HepG2 (cell line): ENCODE data around the gene ANO6. TPM values are rescaled to one million over a fixed set of nuclear protein-coding genes. Genes with fewer than 3 reads are reported as not detected.

Experiments used
- ATAC-seq: fragments of 200-7000 bp; cut with Tn5 transposase; 3 replicates; pipeline ENCODE4 v1.9.1; 2020; ENCODE audit warnings: mild to moderate bottlenecking, moderate library complexity
- BruUV-seq: library from RNA; stranded (reverse); fragments of 400-500 nt; replicated peaks from 2 replicates; lab custom pipeline; 2021; lab: Mats Ljungman, UMichigan
- CTCF ChIA-PET: fragments of 300-600 bp; formaldehyde crosslinking; extraction: SDS; loops from one replicate; lab custom pipeline; 2021; ENCODE audit warnings: low total read pairs, inconsistent platforms, low intra/inter-chr PET ratio; lab: Yijun Ruan, JAX
- POLR2A ChIA-PET: fragments of 350-600 bp; sonication (Branson Sonifier 250); formaldehyde crosslinking; loops from one replicate; lab custom pipeline; 2020; ENCODE audit warnings: antibody characterized with exemption, inconsistent platforms; lab: Yijun Ruan, JAX
- DNase-seq: peaks from one replicate; pipeline ENCODE4 v3.0.0-alpha.2; 2015; ENCODE audit warnings: low spot score
- FAIRE-seq: peaks from 3 replicates; lab custom pipeline; 2011; peaks lifted over from hg19 to GRCh38; lab: Jason Lieb, UNC
- H2AFZ ChIP-seq: one replicate; pipeline ENCODE4 v1.6.1; 2011; ENCODE audit warnings: low read length, inconsistent platforms
- H3K27ac ChIP-seq: fragments of 300-600 bp; 3 replicates; pipeline ENCODE4 v1.8.0; 2011; ENCODE audit warnings: mixed run types, mild to moderate bottlenecking, mixed read lengths, low read length, inconsistent platforms; ENCODE audit not compliant: insufficient read depth; ENCODE audit errors: extremely low read length
- H3K27me3 ChIP-seq, 2 experiments: fragments of 200-600 bp in 1 of 2; 2 replicates in 1 of 2; 3 replicates in 1 of 2; pipeline versions ENCODE4 v1.6.0 to v1.8.0; 2011; ENCODE audit warnings: low read length in 2 of 2, mild to moderate bottlenecking in 2 of 2, moderate library complexity in 2 of 2, inconsistent platforms in 1 of 2; ENCODE audit not compliant: insufficient read depth in 2 of 2, control insufficient read depth in 1 of 2
- H3K36me3 ChIP-seq, 2 experiments: fragments of 200-600 bp in 1 of 2; replicated peaks in 1 of 2; 2 replicates in 1 of 2; 3 replicates in 1 of 2; pipeline versions ENCODE4 v1.5.1 to v1.8.0; 2011; ENCODE audit warnings: low read length in 2 of 2, inconsistent platforms in 1 of 2; ENCODE audit not compliant: insufficient read depth in 2 of 2, control insufficient read depth in 1 of 2
- H3K4me1 ChIP-seq: 2 replicates; pipeline ENCODE4 v1.5.1; 2012; ENCODE audit warnings: low read length, inconsistent platforms; ENCODE audit not compliant: insufficient read depth
- H3K4me2 ChIP-seq: 2 replicates; pipeline ENCODE4 v1.6.0; 2011; ENCODE audit warnings: low read depth, low read length, inconsistent platforms
- H3K4me3 ChIP-seq, 3 experiments: fragments of 200-600 bp in 1 of 3; sonication (generic), shearing (Covaris generic) in 1 of 3; replicated peaks in 1 of 3; 2 replicates each; pipeline ENCODE4 v1.5.1; 2011 to 2016; ENCODE audit warnings: low read length in 3 of 3, inconsistent platforms in 2 of 3, low read depth in 2 of 3, mild to moderate bottlenecking in 2 of 3, control low read depth in 1 of 3, mixed read lengths in 1 of 3; ENCODE audit not compliant: insufficient read depth in 1 of 3
- H3K79me2 ChIP-seq: one replicate; pipeline ENCODE4 v1.6.1; 2011; ENCODE audit warnings: low read length, inconsistent platforms; ENCODE audit not compliant: insufficient read depth
- H3K9ac ChIP-seq: 2 replicates; pipeline ENCODE4 v1.6.0; 2011; ENCODE audit warnings: mild to moderate bottlenecking, low read depth, low read length, inconsistent platforms; ENCODE audit not compliant: insufficient read depth
- H3K9me3 ChIP-seq: 2 replicates; pipeline ENCODE4 v1.5.1; 2012; ENCODE audit warnings: mild to moderate bottlenecking, low read length
- H4K20me1 ChIP-seq: 2 replicates; pipeline ENCODE4 v1.6.0; 2011; ENCODE audit warnings: inconsistent platforms, mild to moderate bottlenecking, low read length, moderate library complexity; ENCODE audit not compliant: insufficient read depth
- CREM ChIP-seq, 2 experiments: sonication (generic) in 1 of 2; formaldehyde crosslinking in 1 of 2; IDR thresholded peaks; 2 replicates each; pipeline versions ENCODE4 v1.4.0 to v1.6.1; 2016 to 2020; ENCODE audit warnings: antibody characterized with exemption in 1 of 2, mild to moderate bottlenecking in 1 of 2, missing genetic modification reagents in 1 of 2
- ETS1 ChIP-seq: sonication (generic); formaldehyde crosslinking; IDR thresholded peaks from 2 replicates; pipeline ENCODE4 v1.4.0; 2020; ENCODE audit warnings: missing genetic modification reagents
- GFI1 ChIP-seq: sonication (generic); formaldehyde crosslinking; IDR thresholded peaks from 2 replicates; pipeline ENCODE4 v1.5.0; 2020; ENCODE audit warnings: missing genetic modification reagents, mild to moderate bottlenecking, borderline replicate concordance
- HIVEP1 ChIP-seq: sonication (generic); formaldehyde crosslinking; IDR thresholded peaks from 2 replicates; pipeline ENCODE4 v1.4.0; 2020; ENCODE audit warnings: mild to moderate bottlenecking, missing genetic modification reagents
- MBNL3 ChIP-seq: fragments of 250-450 bp; sonication (Bioruptor Pico); conservative IDR thresholded peaks from 2 replicates; pipeline ENCODE4 v1.8.0; 2022; ENCODE audit warnings: mild to moderate bottlenecking, inconsistent platforms
- PITX1 ChIP-seq: sonication (generic); formaldehyde crosslinking; IDR thresholded peaks from 2 replicates; pipeline ENCODE4 v1.5.1; 2020; ENCODE audit warnings: mild to moderate bottlenecking, missing genetic modification reagents
- PLRG1 ChIP-seq: fragments of 450-650 bp; conservative IDR thresholded peaks from 2 replicates; pipeline ENCODE4 v1.6.1; 2016
- TOPORS ChIP-seq: sonication (generic); formaldehyde crosslinking; IDR thresholded peaks from 2 replicates; pipeline ENCODE4 v1.8.0; 2023; ENCODE audit warnings: mild to moderate bottlenecking, missing genetic modification reagents
- ZBTB21 ChIP-seq: sonication (generic); formaldehyde crosslinking; IDR thresholded peaks from 2 replicates; pipeline ENCODE4 v1.4.0; 2020; ENCODE audit warnings: missing genetic modification reagents
- ZBTB7B ChIP-seq: sonication (generic); formaldehyde crosslinking; IDR thresholded peaks from 2 replicates; pipeline ENCODE4 v1.4.0; 2020; ENCODE audit warnings: missing genetic modification reagents
- ZNF17 ChIP-seq: sonication (generic); formaldehyde crosslinking; IDR thresholded peaks from 2 replicates; pipeline ENCODE4 v1.5.0; 2020; ENCODE audit warnings: mild to moderate bottlenecking, missing genetic modification reagents
- ZNF18 ChIP-seq: sonication (generic); formaldehyde crosslinking; IDR thresholded peaks from 2 replicates; pipeline ENCODE4 v1.8.0; 2022; ENCODE audit warnings: mild to moderate bottlenecking, missing genetic modification reagents; ENCODE audit not compliant: insufficient replicate concordance
- ZNF335 ChIP-seq: sonication (generic); formaldehyde crosslinking; IDR thresholded peaks from 2 replicates; pipeline ENCODE4 v1.4.0; 2020; ENCODE audit warnings: missing genetic modification reagents
- ZNF589 ChIP-seq: sonication (generic); formaldehyde crosslinking; conservative IDR thresholded peaks from 2 replicates; pipeline ENCODE4 v1.8.0; 2022; ENCODE audit warnings: mild to moderate bottlenecking, moderate library complexity, missing genetic modification reagents
- in situ Hi-C: cut with HindIII; loops from 2 replicates; pipeline ENCODE4 v1.10.0; 2017; ENCODE audit warnings: low pct_unique_long_range_greater_than_20kb; ENCODE audit not compliant: extremely low pct_ligation_motif_present
- intact Hi-C: fragments of 100-400 bp; cut with micrococcal nuclease; formaldehyde crosslinking; loops from one replicate; pipeline ENCODE4 v1.10.0; 2022; ENCODE audit not compliant: unreplicated experiment
- polyA plus RNA-seq, 8 experiments: library from polyadenylated mRNA; depleted of rRNA in 3 of 8; stranded (reverse) in 7 of 8; unstranded in 1 of 8; fragments of >200 nt; fragmentation: Illumina TruSeq in 4 of 8; extraction: Trizol in 4 of 8; gene quantifications; 2 replicates each; pipeline versions ENCODE4 v1.2.1 to v1.2.3, GENCODE V29; 2011 to 2016; ENCODE audit warnings: low read depth in 4 of 8, missing spikeins in 1 of 8, mixed read lengths in 1 of 8; ENCODE audit not compliant: insufficient read depth in 1 of 8
- total RNA-seq, 5 experiments: library from RNA; depleted of rRNA; stranded (reverse); fragments of >200 nt; fragmentation: Illumina TruSeq; extraction: Trizol; gene quantifications; 2 replicates each; pipeline ENCODE4 v1.2.3, GENCODE V29; 2016; ENCODE audit warnings: low read depth in 1 of 5
- TF ChIP-seq, protein P1 (sequence below): IDR thresholded peaks from 2 replicates; pipeline ENCODE4 v1.6.1; 2012; ENCODE audit warnings: low read depth, low read length, improper control_type of control experiment
- TF ChIP-seq, protein P2 (sequence below): sonication (generic); formaldehyde crosslinking; IDR thresholded peaks from 2 replicates; pipeline ENCODE4 v1.5.0; 2020; ENCODE audit warnings: mild to moderate bottlenecking, missing genetic modification reagents

Gene ANO6
- total and polyA plus RNA-seq, 2 of the 13 experiments (the other 11 are each of a cell fraction or from before 2014, with no cell fraction given), result 37.8 to 57.1 TPM

DNA sequence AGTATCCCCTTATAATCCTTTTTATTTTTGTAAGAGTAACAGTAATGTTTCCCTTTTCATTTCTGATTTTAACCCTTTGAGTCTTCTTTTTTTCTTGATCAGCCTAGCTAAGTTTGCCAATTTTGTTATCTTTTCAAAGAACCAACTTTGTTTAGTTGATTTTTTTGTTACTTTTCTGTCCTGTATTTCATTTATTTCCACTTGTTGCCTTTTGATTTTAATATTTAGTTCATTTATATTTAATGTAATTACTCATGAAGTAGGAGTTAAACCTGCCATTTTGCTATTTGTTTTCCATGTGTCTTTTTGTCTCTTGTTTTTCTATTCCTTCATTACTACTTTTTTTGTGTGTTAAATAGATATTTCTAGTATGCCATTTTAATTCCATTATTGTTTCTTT lies 146.4 kb downstream of the ANO6 start:
- H3K9ac ChIP-seq, result no peak overlapping the region
- no peak overlapping the region for H2AFZ ChIP-seq
- no peak for DNase-seq
- peaks cover 6 to 8% of the 10 kb centered on the region in 2 experiments; a peak in 4 of 5 replicates for H3K36me3 ChIP-seq
- FAIRE-seq, result no peak
- intact Hi-C loops, result no loop called here
- peaks cover 17% of the 10 kb centered on the region for H3K9me3 ChIP-seq
- in situ Hi-C loops, result no loop called here
- POLR2A ChIA-PET, result no interaction called here
- H3K4me3 ChIP-seq, result no peak overlapping the region
- H3K79me2 ChIP-seq, result no peaks in the 10 kb centered on the region
- CTCF ChIA-PET, result no interaction called here
- H3K27ac ChIP-seq, result no peak overlapping the region
- H3K27me3 ChIP-seq, result no peaks in the 10 kb centered on the region; a peak in 1 of 5 replicates
- ATAC-seq, result no peak
- no TSS peak for BruUV-seq
- H3K4me2 ChIP-seq, result no peak overlapping the region
- H4K20me1 ChIP-seq, result no peaks in the 10 kb centered on the region
- H3K4me1 ChIP-seq, result peaks cover 9% of the 10 kb centered on the region
- TF ChIP-seq ZNF18 (no peak), ZBTB21 (CRISPR knock-in tag) (no peak), ETS1 (CRISPR knock-in tag) (no peak), HIVEP1 (no peak), PITX1 (no peak), ZBTB7B (CRISPR knock-in tag) (no peak), CREM (IDR thresholded peaks at IDR 0.05) (no peak), CREM (CRISPR knock-in tag; IDR thresholded peaks at IDR 0.05) (no peak), ZNF589 (no peak), ZNF17 (CRISPR knock-in tag) (no peak), MBNL3 (CRISPR knock-in tag) (no peak), TOPORS (CRISPR knock-in tag) (no peak), PLRG1 (no peak), GFI1 (CRISPR knock-in tag) (no peak), ZNF335 (CRISPR knock-in tag) (no peak)
- TF ChIP-seq, protein P1, sequence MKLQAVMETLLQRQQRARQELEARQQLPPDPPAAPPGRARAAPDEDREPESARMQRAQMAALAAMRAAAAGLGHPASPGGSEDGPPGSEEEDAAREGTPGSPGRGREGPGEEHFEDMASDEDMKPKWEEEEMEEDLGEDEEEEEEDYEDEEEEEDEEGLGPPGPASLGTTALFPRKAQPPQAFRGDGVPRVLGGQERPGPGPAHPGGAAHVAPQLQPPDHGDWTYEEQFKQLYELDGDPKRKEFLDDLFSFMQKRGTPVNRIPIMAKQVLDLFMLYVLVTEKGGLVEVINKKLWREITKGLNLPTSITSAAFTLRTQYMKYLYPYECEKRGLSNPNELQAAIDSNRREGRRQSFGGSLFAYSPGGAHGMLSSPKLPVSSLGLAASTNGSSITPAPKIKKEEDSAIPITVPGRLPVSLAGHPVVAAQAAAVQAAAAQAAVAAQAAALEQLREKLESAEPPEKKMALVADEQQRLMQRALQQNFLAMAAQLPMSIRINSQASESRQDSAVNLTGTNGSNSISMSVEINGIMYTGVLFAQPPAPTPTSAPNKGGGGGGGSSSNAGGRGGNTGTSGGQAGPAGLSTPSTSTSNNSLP, result no peak
- TF ChIP-seq, protein P2, sequence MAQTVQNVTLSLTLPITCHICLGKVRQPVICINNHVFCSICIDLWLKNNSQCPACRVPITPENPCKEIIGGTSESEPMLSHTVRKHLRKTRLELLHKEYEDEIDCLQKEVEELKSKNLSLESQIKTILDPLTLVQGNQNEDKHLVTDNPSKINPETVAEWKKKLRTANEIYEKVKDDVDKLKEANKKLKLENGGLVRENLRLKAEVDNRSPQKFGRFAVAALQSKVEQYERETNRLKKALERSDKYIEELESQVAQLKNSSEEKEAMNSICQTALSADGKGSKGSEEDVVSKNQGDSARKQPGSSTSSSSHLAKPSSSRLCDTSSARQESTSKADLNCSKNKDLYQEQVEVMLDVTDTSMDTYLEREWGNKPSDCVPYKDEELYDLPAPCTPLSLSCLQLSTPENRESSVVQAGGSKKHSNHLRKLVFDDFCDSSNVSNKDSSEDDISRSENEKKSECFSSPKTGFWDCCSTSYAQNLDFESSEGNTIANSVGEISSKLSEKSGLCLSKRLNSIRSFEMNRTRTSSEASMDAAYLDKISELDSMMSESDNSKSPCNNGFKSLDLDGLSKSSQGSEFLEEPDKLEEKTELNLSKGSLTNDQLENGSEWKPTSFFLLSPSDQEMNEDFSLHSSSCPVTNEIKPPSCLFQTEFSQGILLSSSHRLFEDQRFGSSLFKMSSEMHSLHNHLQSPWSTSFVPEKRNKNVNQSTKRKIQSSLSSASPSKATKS (CRISPR knock-in tag), result no peak
